Heart left ventricle (tissue), 13 donors: ENCODE results near the gene TBC1D1.

Experiments
- POLR2A ChIP-seq, 2 donors: fragments of 450-650 bp; IDR thresholded peaks; one replicate each; pipeline ENCODE4 v1.6.1; 2017; ENCODE audit warnings: antibody characterized with exemption in 2 of 2, mild to moderate bottlenecking in 2 of 2, moderate library complexity in 2 of 2
- TF ChIP-seq, protein P1 (sequence below), 12 donors: fragments of 200-600 bp; sonication (generic) in 4 of 12; IDR thresholded peaks; one replicate each; pipeline versions ENCODE4 v1.5.0 to v1.8.0; 2018 to 2022; ENCODE audit warnings: antibody characterized with exemption in 12 of 12, mild to moderate bottlenecking in 5 of 12
- donor health status: ischemic (EF 13 %, LVEDD 7.1; RV severe dilation, severe dysfunction).
- donor health status: DM: no; HTN: yes; CAD: no.
- donor health status: DM: no; HTN: no; CAD: no.
- donor health status: ischemic (EF 25% LVEDD 6.9; RV normal size, moderate dysfunction).
- donor health status: ischemic (EF 25% LVEDD 5.7; RV mildly dilated, moderate dysfunction).
- donor health status: ischemic (EF 35%, LVEDD 5.7; RV mildly dilated, moderate dysfunction).
- donor health status: nonischemic (EF 11% LVEDD 7.7; RV severe dilation, severe dysfunction).
- donor health status: DM: yes; HTN: yes; CAD: no.
- donor health status: PGD.
- donor health status: ischemic (EF 29% LVEDD 5.4; RV normal size, mild dysfunction).
- donor health status: nonischemic (EF 23%, LVEDD 6.1; RV moderate dilation, normal function).

DNA sequence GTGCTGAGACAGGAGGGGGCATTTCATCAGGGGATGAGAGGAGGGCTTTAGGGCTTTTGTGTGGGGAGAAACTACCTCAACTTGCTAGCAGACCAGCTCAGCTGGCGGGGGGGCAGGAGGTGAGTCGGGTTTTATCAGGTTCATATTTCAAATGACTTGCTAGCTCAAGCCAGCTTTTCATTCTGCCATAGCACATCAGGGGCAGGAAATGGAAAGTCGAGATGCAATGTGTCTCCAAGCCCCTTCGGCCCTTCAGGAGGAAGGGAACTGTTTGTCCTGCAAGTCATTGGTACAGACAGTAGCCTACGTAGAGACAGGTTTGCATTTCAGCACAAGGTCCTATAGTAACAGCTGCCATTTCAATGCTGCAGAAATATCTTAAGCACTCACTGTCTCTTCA lies 263.4 kb downstream of the TBC1D1 start:
- TF ChIP-seq, protein P1, sequence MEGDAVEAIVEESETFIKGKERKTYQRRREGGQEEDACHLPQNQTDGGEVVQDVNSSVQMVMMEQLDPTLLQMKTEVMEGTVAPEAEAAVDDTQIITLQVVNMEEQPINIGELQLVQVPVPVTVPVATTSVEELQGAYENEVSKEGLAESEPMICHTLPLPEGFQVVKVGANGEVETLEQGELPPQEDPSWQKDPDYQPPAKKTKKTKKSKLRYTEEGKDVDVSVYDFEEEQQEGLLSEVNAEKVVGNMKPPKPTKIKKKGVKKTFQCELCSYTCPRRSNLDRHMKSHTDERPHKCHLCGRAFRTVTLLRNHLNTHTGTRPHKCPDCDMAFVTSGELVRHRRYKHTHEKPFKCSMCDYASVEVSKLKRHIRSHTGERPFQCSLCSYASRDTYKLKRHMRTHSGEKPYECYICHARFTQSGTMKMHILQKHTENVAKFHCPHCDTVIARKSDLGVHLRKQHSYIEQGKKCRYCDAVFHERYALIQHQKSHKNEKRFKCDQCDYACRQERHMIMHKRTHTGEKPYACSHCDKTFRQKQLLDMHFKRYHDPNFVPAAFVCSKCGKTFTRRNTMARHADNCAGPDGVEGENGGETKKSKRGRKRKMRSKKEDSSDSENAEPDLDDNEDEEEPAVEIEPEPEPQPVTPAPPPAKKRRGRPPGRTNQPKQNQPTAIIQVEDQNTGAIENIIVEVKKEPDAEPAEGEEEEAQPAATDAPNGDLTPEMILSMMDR (IDR thresholded peaks at IDR 0.05): no peak
- TF ChIP-seq POLR2A (IDR thresholded peaks at IDR 0.05): no peak
